Measurements from ENCODE around the gene INSM2. TPM values are rescaled to one million over a fixed set of nuclear protein-coding genes. Genes with fewer than 3 reads are reported as not detected.

Gene INSM2, protein sequence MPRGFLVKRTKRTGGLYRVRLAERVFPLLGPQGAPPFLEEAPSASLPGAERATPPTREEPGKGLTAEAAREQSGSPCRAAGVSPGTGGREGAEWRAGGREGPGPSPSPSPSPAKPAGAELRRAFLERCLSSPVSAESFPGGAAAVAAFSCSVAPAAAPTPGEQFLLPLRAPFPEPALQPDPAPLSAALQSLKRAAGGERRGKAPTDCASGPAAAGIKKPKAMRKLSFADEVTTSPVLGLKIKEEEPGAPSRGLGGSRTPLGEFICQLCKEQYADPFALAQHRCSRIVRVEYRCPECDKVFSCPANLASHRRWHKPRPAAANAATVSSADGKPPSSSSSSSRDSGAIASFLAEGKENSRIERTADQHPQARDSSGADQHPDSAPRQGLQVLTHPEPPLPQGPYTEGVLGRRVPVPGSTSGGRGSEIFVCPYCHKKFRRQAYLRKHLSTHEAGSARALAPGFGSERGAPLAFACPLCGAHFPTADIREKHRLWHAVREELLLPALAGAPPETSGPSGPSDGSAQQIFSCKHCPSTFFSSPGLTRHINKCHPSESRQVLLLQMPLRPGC
- total RNA-seq: not detected in 2 replicates

DNA sequence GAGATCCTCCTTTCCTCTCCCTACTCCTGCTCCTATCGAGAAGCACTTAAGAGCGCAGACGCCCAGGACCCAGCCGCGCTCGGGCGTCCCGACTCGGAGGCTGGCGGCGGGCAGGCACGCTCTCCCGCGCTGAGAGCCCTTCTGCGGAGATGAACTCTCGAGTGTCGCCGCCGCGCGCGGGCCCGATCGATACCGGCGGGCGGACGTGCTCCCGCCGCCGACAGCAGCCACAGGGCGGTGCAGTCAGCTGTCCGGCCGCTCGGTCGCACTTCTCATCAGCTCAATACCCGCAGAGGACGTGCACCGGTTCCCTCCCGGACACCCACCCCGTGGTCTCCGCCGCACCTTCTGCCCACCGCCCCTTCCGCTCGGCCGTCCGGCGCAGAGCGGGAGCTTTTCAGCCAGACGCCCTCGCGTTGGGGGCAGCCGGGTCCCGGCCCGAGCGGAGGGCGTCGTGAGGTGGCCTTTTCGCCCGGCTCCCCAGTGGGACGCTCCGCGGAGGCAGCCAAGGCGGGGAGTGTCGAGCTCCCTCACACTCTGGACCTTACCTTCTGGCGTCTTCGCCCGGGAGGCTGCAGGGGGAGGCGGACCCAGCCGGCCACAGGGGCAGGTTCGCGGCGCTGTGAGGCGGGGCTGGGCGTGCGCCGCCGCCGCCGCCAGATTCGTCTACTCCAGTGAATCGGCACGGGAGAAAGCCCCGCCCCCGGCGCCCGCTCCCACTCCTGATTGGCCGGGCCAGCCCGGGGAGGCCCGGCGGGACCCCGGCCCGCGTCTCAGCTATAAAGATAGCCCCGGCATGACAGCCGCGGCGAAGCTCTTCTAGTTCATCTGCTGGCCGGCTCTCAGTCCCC, at the start of gene INSM2:
Gene INSM2, plus strand, starts transcription at position 808 of the 851 bp plus-strand sequence. CDS start 89 bp downstream, outside the sequence.
- TF ChIP-seq, protein P1, sequence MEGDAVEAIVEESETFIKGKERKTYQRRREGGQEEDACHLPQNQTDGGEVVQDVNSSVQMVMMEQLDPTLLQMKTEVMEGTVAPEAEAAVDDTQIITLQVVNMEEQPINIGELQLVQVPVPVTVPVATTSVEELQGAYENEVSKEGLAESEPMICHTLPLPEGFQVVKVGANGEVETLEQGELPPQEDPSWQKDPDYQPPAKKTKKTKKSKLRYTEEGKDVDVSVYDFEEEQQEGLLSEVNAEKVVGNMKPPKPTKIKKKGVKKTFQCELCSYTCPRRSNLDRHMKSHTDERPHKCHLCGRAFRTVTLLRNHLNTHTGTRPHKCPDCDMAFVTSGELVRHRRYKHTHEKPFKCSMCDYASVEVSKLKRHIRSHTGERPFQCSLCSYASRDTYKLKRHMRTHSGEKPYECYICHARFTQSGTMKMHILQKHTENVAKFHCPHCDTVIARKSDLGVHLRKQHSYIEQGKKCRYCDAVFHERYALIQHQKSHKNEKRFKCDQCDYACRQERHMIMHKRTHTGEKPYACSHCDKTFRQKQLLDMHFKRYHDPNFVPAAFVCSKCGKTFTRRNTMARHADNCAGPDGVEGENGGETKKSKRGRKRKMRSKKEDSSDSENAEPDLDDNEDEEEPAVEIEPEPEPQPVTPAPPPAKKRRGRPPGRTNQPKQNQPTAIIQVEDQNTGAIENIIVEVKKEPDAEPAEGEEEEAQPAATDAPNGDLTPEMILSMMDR (IDR thresholded peaks at IDR 0.05; ENCODE audit: insufficient read depth, low read length, poor library complexity, severe bottlenecking): no peak
- H3K4me3 ChIP-seq (ENCODE audit: low read depth, low read length): peak within 1 kb of the TSS; percentile 50
- H3K36me3 ChIP-seq (ENCODE audit: control insufficient read depth, insufficient read depth, low read length): no peaks in the 10 kb centered on the region
- peaks cover 37% of the 10 kb centered on the region for H3K27me3 ChIP-seq (ENCODE audit: control insufficient read depth, insufficient read depth, low read length)
- DNase-seq (ENCODE audit: low read depth): no peak

DNA sequence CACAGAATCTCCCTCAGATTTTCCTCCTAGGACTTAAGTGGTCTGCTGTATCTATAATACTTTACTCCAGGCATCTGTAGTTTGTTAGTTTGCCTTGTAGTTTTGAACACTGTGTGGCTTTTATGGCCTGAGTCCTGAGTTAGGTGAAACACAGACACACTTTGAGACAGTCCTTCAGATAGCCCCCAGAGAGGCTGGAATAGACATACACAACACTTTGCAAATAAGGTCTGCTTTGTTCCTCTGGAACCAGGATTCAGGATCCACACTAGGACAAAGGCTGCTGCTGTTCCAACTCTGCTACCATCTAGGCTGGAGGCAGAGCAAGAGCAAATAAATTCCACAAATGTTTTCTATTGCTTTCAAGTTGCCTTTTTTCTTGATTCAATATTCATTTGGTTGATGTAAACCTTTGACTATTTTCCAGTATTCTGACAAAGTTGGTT, 41.4 kb upstream of the INSM2 start:
- no peak for DNase-seq (ENCODE audit: low read depth)
- no peak overlapping the region for H3K4me3 ChIP-seq (ENCODE audit: low read depth, low read length)
- TF ChIP-seq, protein P1 (IDR thresholded peaks at IDR 0.05; ENCODE audit: insufficient read depth, low read length, poor library complexity, severe bottlenecking): no peak
- no peaks in the 10 kb centered on the region for H3K36me3 ChIP-seq (ENCODE audit: control insufficient read depth, insufficient read depth, low read length)
- no peaks in the 10 kb centered on the region for H3K27me3 ChIP-seq (ENCODE audit: control insufficient read depth, insufficient read depth, low read length)

DNA sequence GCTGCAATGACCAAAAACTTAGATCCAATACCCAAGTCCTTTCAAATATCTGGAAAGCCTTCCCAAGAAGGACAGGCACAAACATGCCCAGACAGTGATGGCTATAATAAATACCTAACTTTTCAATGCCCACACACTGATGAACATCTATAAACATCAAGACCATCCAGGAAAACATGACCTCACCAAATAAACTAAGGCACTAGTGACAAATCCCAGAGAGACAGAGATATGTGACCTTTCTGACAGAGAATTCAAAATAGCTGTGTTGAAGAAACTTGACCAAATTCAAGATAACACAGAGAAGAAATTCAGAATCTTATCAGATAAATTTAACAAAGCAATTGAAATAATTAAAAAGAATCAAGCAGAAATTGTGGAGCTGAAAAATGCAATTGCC, 38.7 kb upstream of the INSM2 start:
- TF ChIP-seq, protein P1 (IDR thresholded peaks at IDR 0.05; ENCODE audit: insufficient read depth, low read length, poor library complexity, severe bottlenecking): no peak
- Histone ChIP-seq H3K4me3 (ENCODE audit: low read depth, low read length) (no peak overlapping the region), H3K27me3 (ENCODE audit: control insufficient read depth, insufficient read depth, low read length) (no peaks in the 10 kb centered on the region), H3K36me3 (ENCODE audit: control insufficient read depth, insufficient read depth, low read length) (no peaks in the 10 kb centered on the region)
- DNase-seq (ENCODE audit: low read depth): no peak

DNA sequence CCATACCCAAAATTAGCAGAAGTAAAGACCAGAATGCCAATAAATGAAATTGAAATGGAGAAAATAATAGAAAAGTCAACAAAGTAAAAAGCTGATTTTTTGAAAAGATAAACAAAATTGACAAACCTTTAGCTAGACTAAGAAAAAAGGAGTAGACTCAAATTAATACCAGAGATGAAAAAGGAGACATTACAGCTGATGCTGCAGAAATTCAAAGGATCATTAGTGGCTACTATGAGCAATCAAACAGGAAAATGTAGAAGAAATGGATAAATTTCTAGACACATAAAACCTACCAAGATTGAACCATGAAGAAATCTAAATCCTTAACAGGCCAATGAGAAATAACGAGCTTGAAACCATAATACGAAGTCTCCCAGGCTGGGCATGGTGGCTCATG, 34.8 kb upstream of the INSM2 start:
- TF ChIP-seq, protein P1 (IDR thresholded peaks at IDR 0.05; ENCODE audit: insufficient read depth, low read length, poor library complexity, severe bottlenecking): no peak
- DNase-seq (ENCODE audit: low read depth): no peak
- Histone ChIP-seq H3K4me3 (ENCODE audit: low read depth, low read length) (no peak overlapping the region), H3K36me3 (ENCODE audit: control insufficient read depth, insufficient read depth, low read length) (no peaks in the 10 kb centered on the region), H3K27me3 (ENCODE audit: control insufficient read depth, insufficient read depth, low read length) (no peaks in the 10 kb centered on the region)

DNA sequence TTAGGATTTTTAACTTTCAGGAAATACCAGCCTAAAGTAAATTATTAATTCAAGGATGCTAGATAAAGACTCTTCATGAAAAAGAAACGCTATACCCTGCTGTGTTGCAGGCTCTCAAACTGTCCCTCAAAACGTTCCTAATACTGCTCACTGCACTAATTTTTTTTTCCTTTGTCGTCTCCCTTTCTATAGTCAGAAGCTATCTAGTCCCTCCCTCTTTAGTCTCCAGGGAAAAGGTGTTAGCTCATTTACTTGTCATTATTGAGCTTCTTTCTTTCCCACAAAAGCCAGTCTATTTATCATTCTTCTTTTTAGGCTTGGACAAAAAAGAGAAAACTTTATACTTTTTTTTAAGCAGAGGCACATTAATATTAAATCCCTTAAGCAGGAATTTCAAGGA, 30.3 kb upstream of the INSM2 start:
- TF ChIP-seq, protein P1 (IDR thresholded peaks at IDR 0.05; ENCODE audit: insufficient read depth, low read length, poor library complexity, severe bottlenecking): no peak
- H3K4me3 ChIP-seq (ENCODE audit: low read depth, low read length): no peak overlapping the region
- DNase-seq (ENCODE audit: low read depth): no peak
- no peaks in the 10 kb centered on the region for H3K27me3 ChIP-seq (ENCODE audit: control insufficient read depth, insufficient read depth, low read length)
- H3K36me3 ChIP-seq (ENCODE audit: control insufficient read depth, insufficient read depth, low read length): no peaks in the 10 kb centered on the region
